Natural killer cell (primary cell): ENCODE data around the gene PUS1. TPM values are rescaled to one million over a fixed set of nuclear protein-coding genes. Genes with fewer than 3 reads are reported as not detected.

ENCODE experiments used
- ATAC-seq, 3 donors: fragments of 150-1000 bp in 2 of 3; fragments of 200-7000 bp in 1 of 3; cut with Tn5 transposase; 1 replicate in 1 of 3; 2 replicates in 2 of 3; pipeline ENCODE4 v1.10.0; 2021; ENCODE audit warnings: mild to moderate bottlenecking in 2 of 3, moderate library complexity in 2 of 3
- DNase-seq, 2 donors: peaks; one replicate each; pipeline versions ENCODE4 v3.0.0 to v3.0.0-alpha.2; 2013 to 2021; ENCODE audit warnings: mixed read lengths in 1 of 2
- H3K27ac ChIP-seq: one replicate; pipeline ENCODE4 v1.5.1; 2013; ENCODE audit warnings: mild to moderate bottlenecking, low read length
- H3K27me3 ChIP-seq: one replicate; pipeline ENCODE4 v1.6.1; 2013; ENCODE audit warnings: low read length; ENCODE audit not compliant: control insufficient read depth, insufficient read depth
- H3K36me3 ChIP-seq: one replicate; pipeline ENCODE4 v1.6.1; 2013; ENCODE audit warnings: low read length; ENCODE audit not compliant: control insufficient read depth, insufficient read depth
- H3K4me1 ChIP-seq: one replicate; pipeline ENCODE4 v1.6.1; 2013; ENCODE audit warnings: low read length; ENCODE audit not compliant: control insufficient read depth, insufficient read depth
- H3K4me3 ChIP-seq: one replicate; pipeline ENCODE4 v1.5.1; 2013; ENCODE audit warnings: low read length
- H3K9me3 ChIP-seq: one replicate; pipeline ENCODE4 v1.6.1; 2013; ENCODE audit warnings: low read length; ENCODE audit not compliant: control insufficient read depth, insufficient read depth
- H3K27ac Mint-ChIP-seq, 2 donors: one replicate each; pipeline ENCODE4 v1.8.0; 2022; ENCODE audit warnings: mild to moderate bottlenecking in 2 of 2, mixed read lengths in 2 of 2, moderate library complexity in 1 of 2
- H3K27me3 Mint-ChIP-seq, 2 donors: one replicate each; pipeline ENCODE4 v1.8.0; 2022; ENCODE audit warnings: low read depth in 2 of 2, mixed read lengths in 2 of 2
- H3K36me3 Mint-ChIP-seq: one replicate; pipeline ENCODE4 v1.8.0; 2022; ENCODE audit warnings: mixed read lengths
- H3K4me1 Mint-ChIP-seq, 2 donors: one replicate each; pipeline ENCODE4 v1.8.0; 2022; ENCODE audit warnings: mixed read lengths in 2 of 2
- H3K4me3 Mint-ChIP-seq: one replicate; pipeline ENCODE4 v1.8.0; 2022; ENCODE audit warnings: mild to moderate bottlenecking, moderate library complexity, mixed read lengths
- H3K9me3 Mint-ChIP-seq, 2 donors: one replicate each; pipeline ENCODE4 v1.8.0; 2022; ENCODE audit warnings: mixed read lengths in 2 of 2
- CTCF ChIP-seq: fragments of 200-600 bp; IDR thresholded peaks from one replicate; pipeline ENCODE4 v1.8.0; 2022; ENCODE audit warnings: antibody characterized with exemption
- WGBS: methylation state at CpG from one replicate; pipeline ENCODE4 v1.1.7; 2013; ENCODE audit warnings: missing lambda C conversion rate; ENCODE audit not compliant: insufficient coverage; 5-methylcytosine and 5-hydroxymethylcytosine counted together
- intact Hi-C: fragments of 100-400 bp; cut with micrococcal nuclease; formaldehyde crosslinking; loops from one replicate; pipeline ENCODE4 v1.14.2; 2022
- total RNA-seq, 4 donors: library from RNA; stranded (reverse); fragments of 120-200 nt in 1 of 4; gene quantifications; one replicate each; pipeline versions ENCODE4 v1.2.3 to v1.2.4, GENCODE V29; 2013 to 2022

The PUS1 gene
- total RNA-seq, 3 donors from 2014 or later (not counting 1 experiment from before 2014, with no cell fraction given) = 16.9 to 21.9 (median 20.6) TPM

GRCh38 chr12:131912518-131913274, 16.4 kb upstream of the PUS1 start:
- Histone ChIP-seq H3K27me3 (no peaks in the 10 kb centered on the region), H3K9me3 (no peaks in the 10 kb centered on the region), H3K4me3 (no peak overlapping the region), H3K27ac (no peak overlapping the region), H3K4me1 (no peaks in the 10 kb centered on the region), H3K36me3 (peaks cover 49% of the 10 kb centered on the region)
- 93% methylated on average over 20 of the region's 20 CpGs for WGBS
- H3K9me3 Mint-ChIP-seq = no peaks in the 10 kb centered on the region
- H3K27me3 Mint-ChIP-seq = no peaks in the 10 kb centered on the region
- ATAC-seq = no peak
- H3K36me3 Mint-ChIP-seq = no peaks in the 10 kb centered on the region
- H3K4me1 Mint-ChIP-seq = no peaks in the 10 kb centered on the region
- H3K27ac Mint-ChIP-seq = peak overlapping the region in 1 of 2 donors; percentile 31
- intact Hi-C loops = no loop called here
- no peak for TF ChIP-seq CTCF
- DNase-seq = no peak
- no peak overlapping the region for H3K4me3 Mint-ChIP-seq

- intact Hi-C loops = no loop called here
- ATAC-seq = no peak
Measured at GRCh38 chr12:131913666-131914065, 15.4 kb upstream of the PUS1 start.

GRCh38 chr12:131914179-131914702, 14.8 kb upstream of the PUS1 start:
- Mint-ChIP-seq H3K4me3 (no peak overlapping the region), H3K27ac (no peak overlapping the region), H3K9me3 (no peaks in the 10 kb centered on the region), H3K4me1 (no peaks in the 10 kb centered on the region), H3K27me3 (no peaks in the 10 kb centered on the region), H3K36me3 (no peaks in the 10 kb centered on the region)
- intact Hi-C loops = no loop called here
- Histone ChIP-seq H3K4me1 (no peaks in the 10 kb centered on the region), H3K36me3 (peaks cover 46% of the 10 kb centered on the region), H3K9me3 (no peaks in the 10 kb centered on the region), H3K27ac (no peak overlapping the region), H3K27me3 (no peaks in the 10 kb centered on the region), H3K4me3 (no peak overlapping the region)
- ATAC-seq = no peak
- no peak for TF ChIP-seq CTCF
- DNase-seq = no peak
- WGBS = 95% methylated on average over 13 of the region's 14 CpGs

More at GRCh38 chr12:131913666-131914065, 15.4 kb upstream of the PUS1 start:
- DNase-seq = no peak
- no peaks in the 10 kb centered on the region for H3K9me3 Mint-ChIP-seq
- no peaks in the 10 kb centered on the region for H3K27me3 Mint-ChIP-seq
- H3K27ac Mint-ChIP-seq = no peak overlapping the region
- no peaks in the 10 kb centered on the region for H3K27me3 ChIP-seq
- WGBS = 94% methylated on average over 8 of the region's 8 CpGs
- peaks cover 49% of the 10 kb centered on the region for H3K36me3 ChIP-seq
- H3K9me3 ChIP-seq = no peaks in the 10 kb centered on the region
- H3K36me3 Mint-ChIP-seq = no peaks in the 10 kb centered on the region
- no peaks in the 10 kb centered on the region for H3K4me1 Mint-ChIP-seq
- no peak overlapping the region for H3K4me3 ChIP-seq
- no peak overlapping the region for H3K4me3 Mint-ChIP-seq
- H3K4me1 ChIP-seq = no peaks in the 10 kb centered on the region
- no peak overlapping the region for H3K27ac ChIP-seq
- no peak for TF ChIP-seq CTCF
